Endothelial cell (in vitro differentiated cells): ENCODE results near the gene CYP24A1. TPM values are rescaled to one million over a fixed set of nuclear protein-coding genes. Genes with fewer than 3 reads are reported as not detected.

Source experiments
- DNase-seq: peaks from one replicate; pipeline ENCODE4 v3.0.0; 2021; ENCODE audit warnings: low spot score
- H3K27ac Mint-ChIP-seq: one replicate; pipeline ENCODE4 v1.8.0; 2021; ENCODE audit warnings: mixed read lengths, inconsistent platforms; ENCODE audit not compliant: unreplicated experiment
- H3K27me3 Mint-ChIP-seq: one replicate; pipeline ENCODE4 v1.8.0; 2021; ENCODE audit warnings: mild to moderate bottlenecking, moderate library complexity, mixed read lengths, inconsistent platforms; ENCODE audit not compliant: unreplicated experiment
- H3K36me3 Mint-ChIP-seq: one replicate; pipeline ENCODE4 v1.8.0; 2021; ENCODE audit warnings: mild to moderate bottlenecking, low read depth, mixed read lengths, inconsistent platforms; ENCODE audit not compliant: unreplicated experiment
- H3K4me1 Mint-ChIP-seq: one replicate; pipeline ENCODE4 v1.8.0; 2021; ENCODE audit warnings: mild to moderate bottlenecking, mixed read lengths, inconsistent platforms; ENCODE audit not compliant: unreplicated experiment
- H3K4me3 Mint-ChIP-seq: one replicate; pipeline ENCODE4 v1.8.0; 2021; ENCODE audit warnings: mild to moderate bottlenecking, mixed read lengths, inconsistent platforms; ENCODE audit not compliant: unreplicated experiment
- H3K9me3 Mint-ChIP-seq: one replicate; pipeline ENCODE4 v1.8.0; 2021; ENCODE audit warnings: mixed read lengths, inconsistent platforms; ENCODE audit not compliant: unreplicated experiment
- CTCF ChIP-seq: fragments of 200-600 bp; sonication (generic); IDR thresholded peaks from one replicate; pipeline ENCODE4 v1.5.0; 2021; ENCODE audit warnings: antibody characterized with exemption; ENCODE audit not compliant: unreplicated experiment
- total RNA-seq: library from RNA; stranded (reverse); fragmentation: NEBNext Ultra II Directional; extraction: Animal tissue kit (Norgen Biotek cat#: 25700); gene quantifications from one replicate; pipeline ENCODE4 v1.2.1, GENCODE V29; 2021; ENCODE audit not compliant: unreplicated experiment

CYP24A1 gene
- total RNA-seq, 1 donor from 2014 or later = not detected

GRCh38 chr20:54165014-54165413, 8.8 kb downstream of the CYP24A1 start:
- Mint-ChIP-seq H3K4me1 (peaks cover 5% of the 10 kb centered on the region), H3K27ac (no peak overlapping the region), H3K4me3 (no peak overlapping the region), H3K9me3 (peaks cover 3% of the 10 kb centered on the region), H3K27me3 (peaks cover 7% of the 10 kb centered on the region), H3K36me3 (no peaks in the 10 kb centered on the region)
- DNase-seq = no peak
- no peak for TF ChIP-seq CTCF

- Mint-ChIP-seq H3K4me1 (peaks cover 5% of the 10 kb centered on the region), H3K27ac (no peak overlapping the region), H3K27me3 (peaks cover 7% of the 10 kb centered on the region), H3K9me3 (peaks cover 2% of the 10 kb centered on the region), H3K4me3 (no peak overlapping the region), H3K36me3 (no peaks in the 10 kb centered on the region)
- no peak for DNase-seq
- no peak for TF ChIP-seq CTCF
Measured at GRCh38 chr20:54163402-54163801, 10.4 kb downstream of the CYP24A1 start.

- DNase-seq = no peak
- Mint-ChIP-seq H3K4me3 (no peak overlapping the region), H3K4me1 (no peaks in the 10 kb centered on the region), H3K27me3 (peaks cover 3% of the 10 kb centered on the region), H3K36me3 (no peaks in the 10 kb centered on the region), H3K9me3 (no peaks in the 10 kb centered on the region), H3K27ac (no peak overlapping the region)
- no peak for TF ChIP-seq CTCF
Measured at GRCh38 chr20:54162378-54163009, 11.3 kb downstream of the CYP24A1 start.

- H3K27me3 Mint-ChIP-seq = peaks cover 3% of the 10 kb centered on the region
- no peaks in the 10 kb centered on the region for H3K9me3 Mint-ChIP-seq
- no peaks in the 10 kb centered on the region for H3K4me1 Mint-ChIP-seq
- no peak for DNase-seq
- H3K27ac Mint-ChIP-seq = no peak overlapping the region
- H3K4me3 Mint-ChIP-seq = no peak overlapping the region
- no peak for TF ChIP-seq CTCF
- no peaks in the 10 kb centered on the region for H3K36me3 Mint-ChIP-seq
Measured at GRCh38 chr20:54161821-54162149, 12.0 kb downstream of the CYP24A1 start.

GRCh38 chr20:54161008-54161820, 12.6 kb downstream of the CYP24A1 start:
- H3K4me1 Mint-ChIP-seq = no peaks in the 10 kb centered on the region
- peaks cover 3% of the 10 kb centered on the region for H3K27me3 Mint-ChIP-seq
- DNase-seq = no peak
- no peak overlapping the region for H3K4me3 Mint-ChIP-seq
- H3K27ac Mint-ChIP-seq = no peak overlapping the region
- no peaks in the 10 kb centered on the region for H3K9me3 Mint-ChIP-seq
- H3K36me3 Mint-ChIP-seq = no peaks in the 10 kb centered on the region
- no peak for TF ChIP-seq CTCF
